NCI-H82 treated with DMSO at 0.1 percent for 48 hours (cell line): ENCODE data around the gene CHPF.

Experiments
- DNase-seq: peaks from one replicate; lab custom pipeline; 2025; ENCODE audit not compliant: unreplicated experiment; lab: John Stamatoyannopoulos, UW

Gene CHPF

GRCh38 chr2:219498280-219499057, 45.1 kb downstream of the CHPF start, which contains the start of gene GMPPA:
Gene GMPPA (plus strand): TSS chr2:219498891. CDS start chr2:219499976, 1,085 bp downstream.
- DNase-seq, result peak; percentile 99

GRCh38 chr2:219497495-219498279, 45.9 kb downstream of the CHPF start:
- DNase-seq, result peak; percentile 65

GRCh38 chr2:219496825-219497494, 46.6 kb downstream of the CHPF start:
- no peak for DNase-seq

DNA sequence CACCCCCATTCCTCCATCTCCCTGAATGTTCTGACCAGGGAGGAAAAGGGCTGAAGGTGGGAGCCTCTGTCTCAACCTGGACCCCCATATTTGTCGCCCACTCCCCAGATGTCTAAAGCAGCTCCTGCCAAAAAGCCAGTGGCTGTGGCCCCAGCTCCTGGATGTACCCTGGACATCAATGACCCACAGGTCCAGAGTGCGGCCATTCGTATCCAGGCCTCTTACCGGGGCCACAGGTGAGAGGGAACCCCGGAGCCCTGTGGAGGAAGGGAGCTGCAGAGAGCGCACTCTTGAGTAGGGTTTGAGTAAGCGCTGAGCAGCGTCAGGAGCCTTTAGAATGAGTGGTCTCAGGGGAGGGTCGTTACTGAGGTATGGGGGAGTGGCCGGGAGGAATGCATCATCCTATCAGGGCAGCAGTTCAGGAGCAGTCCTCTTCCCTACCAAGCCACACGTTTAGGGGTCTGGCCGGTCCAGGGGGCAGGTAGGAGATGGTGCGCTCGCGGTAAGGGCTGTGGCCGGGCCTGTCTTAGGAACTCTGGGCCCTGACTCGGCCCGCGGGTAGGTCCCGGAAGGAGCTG, 47.3 kb downstream of the CHPF start:
- DNase-seq, result no peak

GRCh38 chr2:219495531-219496122, 48.0 kb downstream of the CHPF start:
- peak; percentile 82 for DNase-seq

DNA sequence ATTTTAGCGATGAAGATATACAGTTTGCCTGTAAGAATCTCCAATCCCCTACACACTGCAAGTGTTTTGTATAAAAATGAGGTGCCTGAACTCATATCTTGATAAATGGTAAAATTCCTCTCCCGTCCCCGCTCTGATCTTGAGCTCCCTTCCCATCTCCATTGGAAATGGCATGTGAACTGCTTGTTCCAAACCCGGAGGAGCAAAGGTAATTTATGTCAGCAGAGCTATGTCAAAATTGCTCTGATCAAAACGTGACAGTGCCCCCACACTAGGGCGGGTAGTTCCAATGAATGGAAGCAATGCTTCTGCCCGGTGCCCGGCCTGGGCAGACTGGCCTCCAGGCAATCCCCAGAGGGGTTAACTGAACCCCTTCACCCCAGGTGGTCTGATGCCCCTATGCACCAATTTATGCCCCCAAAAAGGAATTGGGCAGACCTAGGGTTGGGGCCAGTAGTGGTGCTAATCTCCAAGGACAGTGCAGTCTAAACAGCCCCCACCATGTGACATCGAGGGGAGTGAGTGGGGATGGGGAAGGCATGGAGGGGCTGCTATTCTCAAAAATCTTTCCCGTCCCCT, 48.6 kb downstream of the CHPF start:
- no peak for DNase-seq

GRCh38 chr2:219493086-219493485, 50.5 kb downstream of the CHPF start:
- no peak for DNase-seq

- no peak for DNase-seq
Observed at GRCh38 chr2:219492575-219492974, 51.0 kb downstream of the CHPF start.

DNA sequence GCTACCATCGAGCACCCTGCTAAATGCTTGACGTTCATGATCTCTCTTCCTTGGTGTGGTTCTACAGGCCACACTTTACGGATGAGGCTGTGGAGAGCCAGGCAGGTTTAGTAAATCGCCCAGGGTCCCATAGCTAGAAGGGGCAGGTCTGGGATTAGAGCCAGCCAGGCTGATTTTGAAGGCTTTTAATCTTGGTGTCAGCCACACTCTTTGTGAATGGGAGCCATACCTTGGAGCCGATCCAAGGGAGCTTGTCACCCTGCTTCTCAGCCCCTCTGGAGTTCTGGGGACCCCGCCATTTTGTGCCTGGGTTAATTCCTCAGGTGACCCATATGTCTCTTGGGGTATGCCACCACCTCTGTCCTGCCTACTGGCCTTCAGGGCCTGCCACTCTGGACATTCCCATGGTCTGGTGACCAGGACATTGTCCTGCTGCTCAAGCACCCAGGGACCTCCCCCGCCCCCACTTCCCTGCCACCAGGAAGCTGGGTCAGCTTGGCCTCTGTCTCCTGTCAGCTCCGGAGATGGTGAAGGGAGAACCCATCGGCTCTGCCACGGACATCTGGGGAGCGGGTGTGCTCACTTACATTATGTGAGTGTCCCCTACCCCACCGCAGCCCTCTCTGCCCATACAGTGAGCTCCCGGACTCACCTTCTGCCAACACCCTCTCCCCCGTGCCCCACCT, 52.2 kb downstream of the CHPF start:
- no peak for DNase-seq

- no peak for DNase-seq
Observed at GRCh38 chr2:219490600-219491130, 52.9 kb downstream of the CHPF start.

DNA sequence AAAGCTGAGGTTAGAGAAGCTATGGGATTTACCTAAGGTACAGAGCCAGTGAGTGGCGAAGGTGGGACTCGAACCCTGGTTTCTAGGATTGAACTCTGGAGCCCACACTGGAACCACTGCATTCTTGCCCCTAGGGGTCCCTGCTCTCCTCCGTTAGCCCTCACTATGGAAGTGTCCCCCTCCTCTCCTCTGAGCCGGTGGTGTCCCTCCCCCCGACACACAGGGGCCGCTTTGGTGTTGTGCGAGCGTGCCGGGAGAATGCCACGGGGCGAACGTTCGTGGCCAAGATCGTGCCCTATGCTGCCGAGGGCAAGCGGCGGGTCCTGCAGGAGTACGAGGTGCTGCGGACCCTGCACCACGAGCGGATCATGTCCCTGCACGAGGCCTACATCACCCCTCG, 53.4 kb downstream of the CHPF start:
- DNase-seq, result no peak

GRCh38 chr2:219489315-219489714, 54.3 kb downstream of the CHPF start:
- no peak for DNase-seq
